ENCODE measurements around the gene CCNL1. TPM values are rescaled to one million over a fixed set of nuclear protein-coding genes. Genes with fewer than 3 reads are reported as not detected.

CCNL1 gene
- total and polyA plus RNA-seq, 2 donors (not counting 3 experiments of a cell fraction or from before 2014, with no cell fraction given), result 119 to 137 TPM

- DNase-seq (ENCODE audit: low read depth, low spot score) (no peak), FAIRE-seq (no peak)
- TF ChIP-seq CTCF (IDR thresholded peaks at IDR 0.05; ENCODE audit: extremely low read depth in 1 of 2, insufficient read depth in 1 of 2, low read depth in 1 of 2, low read length in 2 of 2) (peak in 1 of 2 donors; percentile 27), JUN (IDR thresholded peaks at IDR 0.05; ENCODE audit: borderline replicate concordance, insufficient read depth, insufficient read length, low read depth) (no peak), MYC (IDR thresholded peaks at IDR 0.05; ENCODE audit: low read depth, low read length) (no peak)
- Histone ChIP-seq H2AFZ (ENCODE audit: low read depth, low read length) (no peak overlapping the region), H3K9me3 (replicated peaks; ENCODE audit: control insufficient read depth, insufficient read depth, low read length) (no peaks in the 10 kb centered on the region), H3K4me1 (ENCODE audit: control insufficient read depth, extremely low read depth, insufficient read depth, low read length) (no peaks in the 10 kb centered on the region), H3K4me2 (ENCODE audit: insufficient read depth, low read length) (no peak overlapping the region), H3K9ac (replicated peaks; ENCODE audit: extremely low read depth, insufficient read depth, low read length) (no peak overlapping the region), H3K27ac (ENCODE audit: insufficient read depth, low read depth, low read length) (no peak overlapping the region), H3K79me2 (ENCODE audit: control insufficient read depth, insufficient read depth, low read length) (no peaks in the 10 kb centered on the region), H4K20me1 (replicated peaks; ENCODE audit: control insufficient read depth, extremely low read depth, insufficient read depth, low read length) (no peaks in the 10 kb centered on the region), H3K36me3 (ENCODE audit: control insufficient read depth in 2 of 2, extremely low read depth in 1 of 2, insufficient read depth in 2 of 2, low read length in 2 of 2) (no peaks in the 10 kb centered on the region), H3K4me3 (replicated peaks in 1 of 3; ENCODE audit: insufficient read depth in 1 of 3, low read depth in 1 of 3, low read length in 3 of 3) (no peak overlapping the region), H3K27me3 (ENCODE audit: control insufficient read depth in 2 of 2, insufficient read depth in 2 of 2, low read length in 2 of 2) (no peaks in the 10 kb centered on the region), H3K9me1 (replicated peaks; ENCODE audit: control insufficient read depth, extremely low read depth, insufficient read depth, low read length) (no peaks in the 10 kb centered on the region)
- intact Hi-C loops (cut with micrococcal nuclease) (no loop called here), dilution Hi-C loops (cut with MboI; ENCODE audit: extremely low pct_ligation_motif_present, low sequenced_read_pairs) (no loop called here)
- POLR2A ChIA-PET, result no interaction called here
- BruUV-seq (replicated peaks), result no TSS peak
- CTCF ChIA-PET, result interaction anchor here (1.1 kb wide), 1 partner anchor 22 kb away, joined by 3 read pairs; no protein-coding TSS in a partner anchor
Measured at GRCh38 chr3:157182879-157183278, 22.9 kb upstream of the CCNL1 start.

- Histone ChIP-seq H3K9ac (replicated peaks; ENCODE audit: extremely low read depth, insufficient read depth, low read length) (no peak overlapping the region), H3K4me3 (replicated peaks in 1 of 3; ENCODE audit: insufficient read depth in 1 of 3, low read depth in 1 of 3, low read length in 3 of 3) (no peak overlapping the region), H3K4me2 (ENCODE audit: insufficient read depth, low read length) (no peak overlapping the region), H3K36me3 (ENCODE audit: control insufficient read depth in 2 of 2, extremely low read depth in 1 of 2, insufficient read depth in 2 of 2, low read length in 2 of 2) (no peaks in the 10 kb centered on the region), H3K9me3 (replicated peaks; ENCODE audit: control insufficient read depth, insufficient read depth, low read length) (no peaks in the 10 kb centered on the region), H3K79me2 (ENCODE audit: control insufficient read depth, insufficient read depth, low read length) (peaks cover 11% of the 10 kb centered on the region), H2AFZ (ENCODE audit: low read depth, low read length) (no peak overlapping the region), H3K4me1 (ENCODE audit: control insufficient read depth, extremely low read depth, insufficient read depth, low read length) (peaks cover 9% of the 10 kb centered on the region), H3K27ac (ENCODE audit: insufficient read depth, low read depth, low read length) (no peak overlapping the region), H4K20me1 (replicated peaks; ENCODE audit: control insufficient read depth, extremely low read depth, insufficient read depth, low read length) (no peaks in the 10 kb centered on the region), H3K9me1 (replicated peaks; ENCODE audit: control insufficient read depth, extremely low read depth, insufficient read depth, low read length) (no peaks in the 10 kb centered on the region), H3K27me3 (ENCODE audit: control insufficient read depth in 2 of 2, insufficient read depth in 2 of 2, low read length in 2 of 2) (no peaks in the 10 kb centered on the region)
- ChIA-PET POLR2A (no interaction called here), CTCF (no interaction called here)
- TF ChIP-seq POLR2A (IDR thresholded peaks at IDR 0.05; ENCODE audit: low read depth, low read length), result no peak
- intact Hi-C loops (cut with micrococcal nuclease) (no loop called here), dilution Hi-C loops (cut with MboI; ENCODE audit: extremely low pct_ligation_motif_present, low sequenced_read_pairs) (no loop called here)
- FAIRE-seq (no peak), DNase-seq (ENCODE audit: low read depth, low spot score) (no peak)
- no TSS peak for BruUV-seq (replicated peaks)
Measured at GRCh38 chr3:157180262-157180661, 20.3 kb upstream of the CCNL1 start.

Measured in endothelial cell of umbilical vein (primary cell).